Liver (tissue), 9 donors: ENCODE results near the gene FGF10. TPM values are rescaled to one million over a fixed set of nuclear protein-coding genes. Genes with fewer than 3 reads are reported as not detected.

Experiments used
- DNase-seq: peaks from one replicate; pipeline ENCODE4 v3.0.0-alpha.2; 2017; ENCODE audit warnings: low spot score
- H3K27ac ChIP-seq, 2 donors: one replicate each; pipeline ENCODE4 v1.7.0; 2013; ENCODE audit warnings: inconsistent platforms in 2 of 2, low read length in 2 of 2, control low read depth in 1 of 2, low read depth in 1 of 2, mild to moderate bottlenecking in 1 of 2
- H3K27me3 ChIP-seq, 4 donors: one replicate each; pipeline versions ENCODE4 v1.6.1 to v1.7.0; 2013; ENCODE audit warnings: low read length in 3 of 4, inconsistent platforms in 1 of 4, mild to moderate bottlenecking in 1 of 4, moderate library complexity in 1 of 4; ENCODE audit not compliant: control insufficient read depth in 4 of 4, insufficient read depth in 4 of 4
- H3K36me3 ChIP-seq, 4 donors: one replicate each; pipeline versions ENCODE4 v1.6.1 to v1.7.0; 2013; ENCODE audit warnings: low read length in 3 of 4, mild to moderate bottlenecking in 3 of 4, low read depth in 1 of 4, moderate library complexity in 1 of 4; ENCODE audit not compliant: control insufficient read depth in 4 of 4, insufficient read depth in 3 of 4
- H3K4me1 ChIP-seq, 4 donors: one replicate each; pipeline versions ENCODE4 v1.6.1 to v1.7.0; 2013; ENCODE audit warnings: low read length in 3 of 4, mild to moderate bottlenecking in 3 of 4, moderate library complexity in 1 of 4; ENCODE audit not compliant: control insufficient read depth in 4 of 4, insufficient read depth in 4 of 4
- H3K4me3 ChIP-seq, 3 donors: one replicate each; pipeline versions ENCODE4 v1.6.1 to v1.7.0; 2013; ENCODE audit warnings: low read length in 3 of 3, control low read depth in 1 of 3, low read depth in 1 of 3, mild to moderate bottlenecking in 1 of 3
- H3K9ac ChIP-seq, 2 donors: one replicate each; pipeline ENCODE4 v1.7.0; 2013; ENCODE audit warnings: low read length in 2 of 2, mild to moderate bottlenecking in 2 of 2, moderate library complexity in 2 of 2, control low read depth in 1 of 2, low read depth in 1 of 2
- H3K9me3 ChIP-seq, 4 donors: one replicate each; pipeline versions ENCODE4 v1.6.1 to v1.7.0; 2013; ENCODE audit warnings: low read length in 3 of 4; ENCODE audit not compliant: control insufficient read depth in 4 of 4
- ATF3 ChIP-seq: IDR thresholded peaks from 2 replicates; pipeline ENCODE4 v1.6.1; 2016; ENCODE audit warnings: antibody characterized with exemption
- CTCF ChIP-seq: fragments of 150-350 bp; IDR thresholded peaks from 2 replicates; pipeline ENCODE4 v1.5.1; 2017; ENCODE audit warnings: improper control_type of control experiment, low read depth, low read length; ENCODE audit not compliant: missing input control
- EGR1 ChIP-seq, 2 donors: IDR thresholded peaks; 2 replicates each; pipeline ENCODE4 v1.6.1; 2016 to 2018; ENCODE audit warnings: antibody characterized with exemption in 2 of 2, low read depth in 2 of 2
- FOXA1 ChIP-seq: IDR thresholded peaks from 2 replicates; pipeline ENCODE4 v1.6.1; 2016; ENCODE audit warnings: antibody characterized with exemption
- FOXA2 ChIP-seq: IDR thresholded peaks from 2 replicates; pipeline ENCODE4 v1.6.1; 2016; ENCODE audit warnings: antibody characterized with exemption
- HNF4A ChIP-seq, 2 donors: conservative IDR thresholded peaks; 2 replicates each; pipeline ENCODE4 v1.6.1; 2016; ENCODE audit warnings: antibody characterized with exemption in 2 of 2, mild to moderate bottlenecking in 2 of 2
- HNF4G ChIP-seq: IDR thresholded peaks from 2 replicates; pipeline ENCODE4 v1.6.1; 2016; ENCODE audit warnings: antibody characterized with exemption
- JUND ChIP-seq, 2 donors: IDR thresholded peaks; 2 replicates each; pipeline ENCODE4 v1.6.1; 2016; ENCODE audit warnings: antibody characterized with exemption in 2 of 2
- RAD21 ChIP-seq, 2 donors: IDR thresholded peaks; 2 replicates each; pipeline ENCODE4 v1.6.1; 2016; ENCODE audit warnings: antibody characterized with exemption in 2 of 2, mild to moderate bottlenecking in 2 of 2
- SP1 ChIP-seq: IDR thresholded peaks from 2 replicates; pipeline ENCODE4 v1.6.1; 2018; ENCODE audit warnings: antibody characterized with exemption, mild to moderate bottlenecking
- TAF1 ChIP-seq: conservative IDR thresholded peaks from 2 replicates; pipeline ENCODE4 v1.6.1; 2016; ENCODE audit warnings: antibody characterized with exemption, mild to moderate bottlenecking
- YY1 ChIP-seq: IDR thresholded peaks from 2 replicates; pipeline ENCODE4 v1.6.1; 2016; ENCODE audit warnings: antibody characterized with exemption, mild to moderate bottlenecking
- ZBTB33 ChIP-seq: IDR thresholded peaks from 2 replicates; pipeline ENCODE4 v1.6.1; 2016; ENCODE audit warnings: antibody characterized with exemption
- WGBS: extraction: QIAGEN DNeasy Blood & Tissue Kit; methylation state at CpG from one replicate; pipeline ENCODE4 v1.1.7; 2013; 5-methylcytosine and 5-hydroxymethylcytosine counted together
- polyA plus RNA-seq, 2 donors: library from polyadenylated mRNA; stranded (reverse) in 1 of 2; unstranded in 1 of 2; fragments of 200-250 nt in 1 of 2; fragments of >200 nt in 1 of 2; fragmentation: Nextera tagmentation in 1 of 2; extraction: Ambion mirVana in 1 of 2; gene quantifications; one replicate each; pipeline versions ENCODE4 v1.2.1 to v1.2.3, GENCODE V29; 2013 to 2015
- total RNA-seq, 2 donors: library from RNA; depleted of rRNA; stranded (reverse); fragments of >200 nt; gene quantifications; one replicate each; pipeline ENCODE4 v1.2.3, GENCODE V29; 2014
- TF ChIP-seq, protein P1 (sequence below): IDR thresholded peaks from 2 replicates; pipeline ENCODE4 v1.6.1; 2016; ENCODE audit warnings: antibody characterized with exemption
- TF ChIP-seq, protein P2 (sequence below): IDR thresholded peaks from 2 replicates; pipeline ENCODE4 v1.6.1; 2016; ENCODE audit warnings: antibody characterized with exemption, mild to moderate bottlenecking
- donor health status: healthy.
- donor health status: healthy.
- donor health status: healthy.
- donor health status: healthy.
- donor health status: healthy.

Gene FGF10
- total and polyA plus RNA-seq, 4 donors, result 0.12 to 0.61 (median 0.25) TPM; not detected in 1

DNA sequence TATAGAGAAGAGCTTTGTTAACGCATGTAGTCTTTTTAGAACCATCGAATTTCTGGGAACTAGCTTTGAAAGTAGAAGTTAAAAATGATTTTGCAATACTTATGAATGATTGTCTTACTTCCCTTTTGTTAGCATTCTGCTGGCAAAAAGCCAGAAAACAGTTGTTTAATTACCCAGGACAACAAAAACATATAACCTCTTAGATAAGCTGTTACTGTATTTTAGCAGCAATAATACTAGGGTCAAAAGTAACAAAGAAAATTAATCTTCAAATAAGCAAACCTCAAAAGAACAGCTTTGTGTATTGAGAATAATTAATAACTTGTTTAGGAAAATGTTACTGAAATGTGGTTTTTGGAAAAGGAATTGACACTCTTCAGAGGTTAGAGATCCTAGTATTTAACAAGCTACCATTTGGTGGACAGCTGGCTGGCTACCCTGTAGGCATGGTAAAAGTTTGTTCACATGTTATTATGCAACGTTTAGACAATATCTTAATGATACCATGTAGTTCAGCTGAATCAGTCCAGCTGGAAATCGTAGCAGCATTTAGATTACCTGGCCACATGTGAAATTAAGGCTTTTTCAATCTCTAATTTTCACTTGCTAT is 3.8 kb downstream of the FGF10 start:
- no peak overlapping the region for H3K27ac ChIP-seq

More for the DNA sequence above, 3.8 kb downstream of the FGF10 start:
- peaks cover 0 to 28% (median 3%) of the 10 kb centered on the region in 4 donors for H3K27me3 ChIP-seq
- no peaks in the 10 kb centered on the region for H3K9me3 ChIP-seq
- no peak for DNase-seq
- peaks cover 5 to 20% (median 14%) of the 10 kb centered on the region in 4 donors for H3K4me1 ChIP-seq
- 36% methylated on average over 4 of the region's 4 CpGs for WGBS
- TF ChIP-seq SP1 (no peak), ZBTB33 (no peak), CTCF (no peak), ATF3 (no peak), RAD21 (IDR thresholded peaks at IDR 0.05) (no peak), YY1 (no peak), EGR1 (IDR thresholded peaks at IDR 0.05; ENCODE audit: low read depth in 2 of 2) (no peak), FOXA2 (no peak), JUND (IDR thresholded peaks at IDR 0.05) (no peak), HNF4A (conservative IDR thresholded peaks at IDR 0.05) (no peak), HNF4G (no peak), TAF1 (no peak), FOXA1 (no peak)
- TF ChIP-seq, protein P1, sequence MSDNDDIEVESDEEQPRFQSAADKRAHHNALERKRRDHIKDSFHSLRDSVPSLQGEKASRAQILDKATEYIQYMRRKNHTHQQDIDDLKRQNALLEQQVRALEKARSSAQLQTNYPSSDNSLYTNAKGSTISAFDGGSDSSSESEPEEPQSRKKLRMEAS, result no peak
- TF ChIP-seq, protein P2, sequence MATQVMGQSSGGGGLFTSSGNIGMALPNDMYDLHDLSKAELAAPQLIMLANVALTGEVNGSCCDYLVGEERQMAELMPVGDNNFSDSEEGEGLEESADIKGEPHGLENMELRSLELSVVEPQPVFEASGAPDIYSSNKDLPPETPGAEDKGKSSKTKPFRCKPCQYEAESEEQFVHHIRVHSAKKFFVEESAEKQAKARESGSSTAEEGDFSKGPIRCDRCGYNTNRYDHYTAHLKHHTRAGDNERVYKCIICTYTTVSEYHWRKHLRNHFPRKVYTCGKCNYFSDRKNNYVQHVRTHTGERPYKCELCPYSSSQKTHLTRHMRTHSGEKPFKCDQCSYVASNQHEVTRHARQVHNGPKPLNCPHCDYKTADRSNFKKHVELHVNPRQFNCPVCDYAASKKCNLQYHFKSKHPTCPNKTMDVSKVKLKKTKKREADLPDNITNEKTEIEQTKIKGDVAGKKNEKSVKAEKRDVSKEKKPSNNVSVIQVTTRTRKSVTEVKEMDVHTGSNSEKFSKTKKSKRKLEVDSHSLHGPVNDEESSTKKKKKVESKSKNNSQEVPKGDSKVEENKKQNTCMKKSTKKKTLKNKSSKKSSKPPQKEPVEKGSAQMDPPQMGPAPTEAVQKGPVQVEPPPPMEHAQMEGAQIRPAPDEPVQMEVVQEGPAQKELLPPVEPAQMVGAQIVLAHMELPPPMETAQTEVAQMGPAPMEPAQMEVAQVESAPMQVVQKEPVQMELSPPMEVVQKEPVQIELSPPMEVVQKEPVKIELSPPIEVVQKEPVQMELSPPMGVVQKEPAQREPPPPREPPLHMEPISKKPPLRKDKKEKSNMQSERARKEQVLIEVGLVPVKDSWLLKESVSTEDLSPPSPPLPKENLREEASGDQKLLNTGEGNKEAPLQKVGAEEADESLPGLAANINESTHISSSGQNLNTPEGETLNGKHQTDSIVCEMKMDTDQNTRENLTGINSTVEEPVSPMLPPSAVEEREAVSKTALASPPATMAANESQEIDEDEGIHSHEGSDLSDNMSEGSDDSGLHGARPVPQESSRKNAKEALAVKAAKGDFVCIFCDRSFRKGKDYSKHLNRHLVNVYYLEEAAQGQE, result no peak
- H3K36me3 ChIP-seq, result no peaks in the 10 kb centered on the region
- no peak overlapping the region for H3K9ac ChIP-seq
- no peak overlapping the region for H3K4me3 ChIP-seq
